GM21526 (cell line): Measurements from ENCODE around the gene PKD1.

Experiments used
- ATAC-seq: cut with Tn5 transposase; IDR thresholded peaks from one replicate; pipeline ENCODE4 v1.9.1; 2021; ENCODE audit warnings: moderate library complexity; ENCODE audit not compliant: unreplicated experiment, low FRiP score

Gene PKD1

GRCh38 chr16:2057438-2057837, 78.3 kb downstream of the PKD1 start:
- ATAC-seq: no peak

- no peak for ATAC-seq
Measured at GRCh38 chr16:2056681-2057407, 78.9 kb downstream of the PKD1 start.

GRCh38 chr16:2056077-2056476, 79.6 kb downstream of the PKD1 start:
- no peak for ATAC-seq

GRCh38 chr16:2054543-2055245, 81.0 kb downstream of the PKD1 start:
- no peak for ATAC-seq

- ATAC-seq: no peak
Measured at GRCh38 chr16:2053897-2054296, 81.8 kb downstream of the PKD1 start.

- no peak for ATAC-seq
Measured at GRCh38 chr16:2053211-2053610, 82.5 kb downstream of the PKD1 start.

GRCh38 chr16:2048116-2048543, 87.6 kb downstream of the PKD1 start:
- no peak for ATAC-seq

- ATAC-seq: peak; percentile 70
Measured at GRCh38 chr16:2047330-2048115, 88.2 kb downstream of the PKD1 start, which contains the start of the genes NTHL1 and TSC2. Gene NTHL1, minus strand, starts transcription at chr16:2047834. Its CDS starts 11 bp downstream, at chr16:2047823. Gene TSC2, plus strand, starts transcription at chr16:2047985. Its CDS starts 631 bp downstream, at chr16:2048616.

GRCh38 chr16:2046893-2047329, 88.8 kb downstream of the PKD1 start:
- ATAC-seq: no peak

GRCh38 chr16:2045965-2046892, 89.5 kb downstream of the PKD1 start:
- no peak for ATAC-seq

- ATAC-seq: no peak
Measured at GRCh38 chr16:2044541-2044940, 91.2 kb downstream of the PKD1 start.

- no peak for ATAC-seq
Measured at GRCh38 chr16:2043667-2044451, 91.8 kb downstream of the PKD1 start.

- ATAC-seq: no peak
Measured at GRCh38 chr16:2042986-2043666, 92.6 kb downstream of the PKD1 start.

- no peak for ATAC-seq
Measured at GRCh38 chr16:2042171-2042985, 93.3 kb downstream of the PKD1 start.

- ATAC-seq: no peak
Measured at GRCh38 chr16:2040787-2041522, 94.7 kb downstream of the PKD1 start.

- no peak for ATAC-seq
Measured at GRCh38 chr16:2040041-2040786, 95.5 kb downstream of the PKD1 start.
